Measurements from ENCODE around the gene FAM237A. TPM values are rescaled to one million over a fixed set of nuclear protein-coding genes. Genes with fewer than 3 reads are reported as not detected.

FAM237A gene
- total RNA-seq, 1 experiment from 2014 or later = not detected

GRCh38 chr2:206616151-206616550 is 26.1 kb upstream of the FAM237A start:
- Histone ChIP-seq H3K4me1 (ENCODE audit: control insufficient read depth in 1 of 2, insufficient read depth in 2 of 2, low read length in 2 of 2) (peaks cover 0 to 4% of the 10 kb centered on the region in 2 experiments; a peak in 1 of 4 replicates), H3K4me2 (ENCODE audit: low read length) (no peak overlapping the region), H3K9me3 (ENCODE audit: control insufficient read depth in 1 of 2, insufficient read depth in 1 of 2, low read depth in 1 of 2, low read length in 2 of 2) (no peaks in the 10 kb centered on the region), H2AFZ (ENCODE audit: low read depth, low read length, poor library complexity, severe bottlenecking) (no peak overlapping the region), H3K79me2 (ENCODE audit: insufficient read depth, low read length) (no peaks in the 10 kb centered on the region), H3K27me3 (ENCODE audit: insufficient read depth, low read length) (no peaks in the 10 kb centered on the region), H3K9me2 (ENCODE audit: insufficient read depth) (no peaks in the 10 kb centered on the region), H3K27ac (ENCODE audit: low read depth, low read length) (no peak overlapping the region), H3K4me3 (replicated peaks in 1 of 2; ENCODE audit: low read depth in 1 of 2, low read length in 2 of 2) (no peak overlapping the region), H3K36me3 (ENCODE audit: control insufficient read depth in 1 of 2, insufficient read depth in 2 of 2, low read length in 2 of 2) (no peaks in the 10 kb centered on the region), H3K9ac (ENCODE audit: low read length) (no peak overlapping the region), H4K20me1 (ENCODE audit: insufficient read depth) (no peaks in the 10 kb centered on the region)
- POLR2A ChIA-PET = no interaction called here
- intact Hi-C loops (cut with micrococcal nuclease) = no loop called here
- RAD21 ChIA-PET (ENCODE audit: low non-redundant PET in 1 of 2, low total read pairs in 2 of 2, uncharacterized antibody in 2 of 2, unreplicated experiment in 2 of 2) = no interaction called here
- CTCF ChIA-PET = no interaction called here
- TF ChIP-seq EZH2 (IDR thresholded peaks at IDR 0.05) (no peak), CEBPB (IDR thresholded peaks at IDR 0.05; ENCODE audit: low read depth) (no peak), ZFX (IDR thresholded peaks at IDR 0.05) (no peak), FOSL1 (IDR thresholded peaks at IDR 0.05; ENCODE audit: low read depth) (no peak), SRF (IDR thresholded peaks at IDR 0.05; ENCODE audit: low read depth) (no peak), ZNF274 (IDR thresholded peaks at IDR 0.05; ENCODE audit: low read depth, low read length) (no peak), RAD21 (IDR thresholded peaks at IDR 0.05; ENCODE audit: low read depth) (no peak), ELF1 (IDR thresholded peaks at IDR 0.05; ENCODE audit: borderline replicate concordance, low read depth) (no peak), ZBTB33 (IDR thresholded peaks at IDR 0.05; ENCODE audit: extremely low read depth, insufficient replicate concordance, low read length) (no peak), POLR2AphosphoS5 (IDR thresholded peaks at IDR 0.05; ENCODE audit: low read depth, low read length) (no peak), YY1 (IDR thresholded peaks at IDR 0.05; ENCODE audit: extremely low read depth, insufficient replicate concordance, low read depth, low read length) (no peak)
- ATAC-seq (no peak), DNase-seq (ENCODE audit: low read depth, low spot score) (no peak)
- BruUV-seq (replicated peaks) = no TSS peak

Data from HCT116 (cell line).